AG09319 (cell line): ENCODE measurements around the gene PEX10.

Source experiments
- DNase-seq: peaks from one replicate; pipeline ENCODE4 v3.0.0-alpha.2; 2010; ENCODE audit warnings: low read depth; ENCODE audit errors: extremely low read depth
- TF ChIP-seq, protein P1 (sequence below): IDR thresholded peaks from 2 replicates; pipeline ENCODE4 v1.5.1; 2011; ENCODE audit warnings: low read depth, mild to moderate bottlenecking, inconsistent platforms, low read length, moderate library complexity

The PEX10 gene

GRCh38 chr1:2373551-2374251 is 38.7 kb downstream of the PEX10 start:
- TF ChIP-seq, protein P1, sequence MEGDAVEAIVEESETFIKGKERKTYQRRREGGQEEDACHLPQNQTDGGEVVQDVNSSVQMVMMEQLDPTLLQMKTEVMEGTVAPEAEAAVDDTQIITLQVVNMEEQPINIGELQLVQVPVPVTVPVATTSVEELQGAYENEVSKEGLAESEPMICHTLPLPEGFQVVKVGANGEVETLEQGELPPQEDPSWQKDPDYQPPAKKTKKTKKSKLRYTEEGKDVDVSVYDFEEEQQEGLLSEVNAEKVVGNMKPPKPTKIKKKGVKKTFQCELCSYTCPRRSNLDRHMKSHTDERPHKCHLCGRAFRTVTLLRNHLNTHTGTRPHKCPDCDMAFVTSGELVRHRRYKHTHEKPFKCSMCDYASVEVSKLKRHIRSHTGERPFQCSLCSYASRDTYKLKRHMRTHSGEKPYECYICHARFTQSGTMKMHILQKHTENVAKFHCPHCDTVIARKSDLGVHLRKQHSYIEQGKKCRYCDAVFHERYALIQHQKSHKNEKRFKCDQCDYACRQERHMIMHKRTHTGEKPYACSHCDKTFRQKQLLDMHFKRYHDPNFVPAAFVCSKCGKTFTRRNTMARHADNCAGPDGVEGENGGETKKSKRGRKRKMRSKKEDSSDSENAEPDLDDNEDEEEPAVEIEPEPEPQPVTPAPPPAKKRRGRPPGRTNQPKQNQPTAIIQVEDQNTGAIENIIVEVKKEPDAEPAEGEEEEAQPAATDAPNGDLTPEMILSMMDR = no peak; the same call in 1 of the 2 replicates
- no peak for DNase-seq

GRCh38 chr1:2372551-2373490 is 39.5 kb downstream of the PEX10 start:
- TF ChIP-seq, protein P1 = no peak
- no peak for DNase-seq

- DNase-seq = no peak
- TF ChIP-seq, protein P1 = no peak
Measured at GRCh38 chr1:2368053-2368744, 44.2 kb downstream of the PEX10 start.

DNA sequence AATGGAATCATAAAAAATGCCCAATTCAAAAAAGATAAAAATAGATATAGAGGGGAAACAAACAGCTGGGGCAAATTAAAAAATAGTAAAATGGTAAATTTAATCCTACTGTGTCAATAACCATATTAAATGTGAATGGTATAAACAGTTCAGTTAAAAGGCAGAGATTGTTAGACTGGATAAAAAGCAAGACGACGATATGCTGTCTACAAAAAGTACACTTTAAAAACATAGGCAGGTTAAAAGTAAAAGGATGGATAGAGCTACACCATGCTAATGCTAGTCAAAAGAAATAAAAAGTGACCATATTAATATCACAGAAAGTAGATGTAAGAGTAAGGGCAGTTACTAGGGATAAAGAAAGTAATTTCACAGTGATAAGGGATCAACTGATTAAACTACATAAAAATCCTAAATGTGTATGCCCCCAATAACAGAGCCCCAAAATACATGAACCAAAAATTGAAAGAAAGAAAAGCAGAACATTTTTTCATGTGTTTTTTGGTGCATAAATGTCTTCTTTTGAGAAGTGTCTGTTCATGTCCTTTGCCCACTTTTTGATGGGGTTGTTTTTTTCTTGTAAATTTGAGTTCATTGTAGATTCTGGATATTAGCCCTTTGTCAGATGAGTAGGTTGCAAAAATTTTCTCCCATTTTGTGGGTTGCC is 48.4 kb downstream of the PEX10 start:
- DNase-seq = no peak
- TF ChIP-seq, protein P1 = no peak

- no peak for DNase-seq
- TF ChIP-seq, protein P1 = no peak
Measured at GRCh38 chr1:2360588-2361364, 51.6 kb downstream of the PEX10 start.
